ENCODE data around the gene CCR1. TPM values are rescaled to one million over a fixed set of nuclear protein-coding genes. Genes with fewer than 3 reads are reported as not detected.
A peak's percentile ranks its signal among the peaks of the same experiment; 100 is the strongest.
"Not testable (repeated sequence)": the region's sequence is repeated elsewhere in the genome, so short reads cannot be mapped to it uniquely, and the experiment has no call there.

CCR1 gene
- total RNA-seq, 1 donor: 0.90 TPM

DNA sequence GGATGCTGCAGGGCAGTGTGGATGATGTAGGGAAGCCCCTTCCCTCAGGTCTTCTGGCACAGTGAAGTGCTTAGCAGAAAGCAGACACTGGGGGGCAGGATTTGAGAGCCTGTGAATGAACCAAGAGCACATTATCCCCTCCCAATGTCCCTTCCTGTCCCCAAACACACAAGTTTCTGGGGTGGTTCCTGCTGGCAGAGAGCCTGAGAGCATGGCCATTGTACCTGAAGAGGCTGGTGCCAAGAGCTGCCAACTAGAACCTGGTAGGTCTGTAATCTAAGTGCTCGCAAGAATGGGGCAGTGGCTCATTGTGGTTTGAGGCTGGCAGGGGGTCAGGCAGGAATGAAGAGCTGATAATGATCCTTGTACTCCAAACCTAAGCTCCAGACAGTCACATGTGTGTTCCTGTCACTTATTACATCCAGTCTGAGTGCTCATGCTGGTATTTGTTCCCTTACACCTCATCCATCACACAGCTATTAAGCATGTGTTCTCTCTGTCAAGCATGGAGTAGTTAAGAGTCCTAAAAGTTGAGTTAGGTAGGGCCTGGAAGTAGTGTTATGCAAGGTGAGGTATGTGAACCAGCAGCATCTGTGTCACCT lies 6.7 kb upstream of the CCR1 start:
- no peak for DNase-seq (ENCODE audit: low read depth)
- TF ChIP-seq, protein P1, sequence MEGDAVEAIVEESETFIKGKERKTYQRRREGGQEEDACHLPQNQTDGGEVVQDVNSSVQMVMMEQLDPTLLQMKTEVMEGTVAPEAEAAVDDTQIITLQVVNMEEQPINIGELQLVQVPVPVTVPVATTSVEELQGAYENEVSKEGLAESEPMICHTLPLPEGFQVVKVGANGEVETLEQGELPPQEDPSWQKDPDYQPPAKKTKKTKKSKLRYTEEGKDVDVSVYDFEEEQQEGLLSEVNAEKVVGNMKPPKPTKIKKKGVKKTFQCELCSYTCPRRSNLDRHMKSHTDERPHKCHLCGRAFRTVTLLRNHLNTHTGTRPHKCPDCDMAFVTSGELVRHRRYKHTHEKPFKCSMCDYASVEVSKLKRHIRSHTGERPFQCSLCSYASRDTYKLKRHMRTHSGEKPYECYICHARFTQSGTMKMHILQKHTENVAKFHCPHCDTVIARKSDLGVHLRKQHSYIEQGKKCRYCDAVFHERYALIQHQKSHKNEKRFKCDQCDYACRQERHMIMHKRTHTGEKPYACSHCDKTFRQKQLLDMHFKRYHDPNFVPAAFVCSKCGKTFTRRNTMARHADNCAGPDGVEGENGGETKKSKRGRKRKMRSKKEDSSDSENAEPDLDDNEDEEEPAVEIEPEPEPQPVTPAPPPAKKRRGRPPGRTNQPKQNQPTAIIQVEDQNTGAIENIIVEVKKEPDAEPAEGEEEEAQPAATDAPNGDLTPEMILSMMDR (IDR thresholded peaks at IDR 0.05; ENCODE audit: insufficient read depth, low read length): no peak

GRCh38 chr3:46213201-46213600 lies 5.1 kb upstream of the CCR1 start:
- DNase-seq (ENCODE audit: low read depth): no peak
- TF ChIP-seq, protein P1 (IDR thresholded peaks at IDR 0.05; ENCODE audit: insufficient read depth, low read length): no peak

More for the DNA sequence above, 6.7 kb upstream of the CCR1 start:
- no peak overlapping the region for H3K4me3 ChIP-seq (ENCODE audit: low read depth, low read length)

GRCh38 chr3:46212101-46212500 lies 4.0 kb upstream of the CCR1 start:
- TF ChIP-seq, protein P1 (IDR thresholded peaks at IDR 0.05; ENCODE audit: insufficient read depth, low read length): no peak
- no peak overlapping the region for H3K4me3 ChIP-seq (ENCODE audit: low read depth, low read length)
- no peak for DNase-seq (ENCODE audit: low read depth)

More at GRCh38 chr3:46213201-46213600, 5.1 kb upstream of the CCR1 start:
- H3K4me3 ChIP-seq (ENCODE audit: low read depth, low read length): no peak overlapping the region

DNA sequence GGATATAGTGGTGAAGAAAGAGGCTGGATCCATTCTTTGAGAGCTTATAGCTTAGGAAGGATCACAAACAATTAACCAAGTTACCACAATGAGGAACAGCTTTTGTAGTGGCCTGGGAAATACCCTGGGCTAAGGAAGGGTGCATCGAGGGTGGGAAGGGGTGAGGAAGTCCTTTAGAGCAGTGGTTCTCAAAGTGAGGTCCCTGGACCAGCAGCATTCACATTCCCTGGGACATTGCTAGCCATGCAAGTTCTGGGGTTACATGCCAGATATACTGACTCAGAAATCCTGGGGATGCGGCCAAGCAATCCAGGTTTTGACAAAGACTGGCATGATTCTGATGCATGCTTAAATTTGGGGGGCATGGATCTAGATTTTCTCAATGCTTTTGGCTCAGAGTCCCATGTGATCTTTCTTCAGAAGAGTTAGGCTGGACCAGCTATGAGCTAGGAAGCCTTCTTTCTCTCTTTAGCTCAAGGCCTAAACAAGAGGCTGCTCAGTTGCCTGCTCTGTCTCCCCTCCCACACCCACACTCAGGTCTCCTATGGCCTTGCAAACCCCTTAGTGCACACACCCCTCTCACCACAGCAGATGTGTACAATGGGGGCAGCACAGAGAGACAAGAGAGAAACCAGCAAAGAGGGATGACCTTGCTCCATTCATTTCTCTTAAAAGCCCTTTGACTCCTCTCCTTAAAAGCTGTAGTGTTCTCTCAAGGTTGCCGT lies 1.8 kb upstream of the CCR1 start:
- no peak overlapping the region for H3K4me3 ChIP-seq (ENCODE audit: low read depth, low read length)
- TF ChIP-seq, protein P1 (IDR thresholded peaks at IDR 0.05; ENCODE audit: insufficient read depth, low read length): no peak
- DNase-seq (ENCODE audit: low read depth): peak; percentile 11

DNA sequence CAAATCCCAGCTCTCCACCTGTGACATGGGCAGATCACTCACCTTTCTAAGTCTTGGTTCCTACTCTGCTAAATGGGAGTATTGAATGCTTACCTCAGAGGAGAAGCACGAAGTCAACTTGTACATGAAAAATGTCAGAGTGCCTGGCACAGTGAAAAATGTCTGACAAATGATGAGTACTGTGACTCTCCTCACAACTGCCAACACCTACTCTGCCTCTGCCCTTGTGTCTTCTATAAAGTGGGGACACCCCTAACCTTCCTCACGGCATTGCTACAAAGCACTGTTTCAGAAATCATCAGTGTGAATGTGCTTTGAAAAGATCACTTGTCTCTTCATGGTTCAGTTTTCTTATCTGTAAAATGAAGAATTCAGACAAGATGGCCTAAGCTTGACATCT lies 940 bp upstream of the CCR1 start:
- no peak for DNase-seq (ENCODE audit: low read depth)
- no peak overlapping the region for H3K4me3 ChIP-seq (ENCODE audit: low read depth, low read length)
- TF ChIP-seq, protein P1 (IDR thresholded peaks at IDR 0.05; ENCODE audit: insufficient read depth, low read length): no peak

DNA sequence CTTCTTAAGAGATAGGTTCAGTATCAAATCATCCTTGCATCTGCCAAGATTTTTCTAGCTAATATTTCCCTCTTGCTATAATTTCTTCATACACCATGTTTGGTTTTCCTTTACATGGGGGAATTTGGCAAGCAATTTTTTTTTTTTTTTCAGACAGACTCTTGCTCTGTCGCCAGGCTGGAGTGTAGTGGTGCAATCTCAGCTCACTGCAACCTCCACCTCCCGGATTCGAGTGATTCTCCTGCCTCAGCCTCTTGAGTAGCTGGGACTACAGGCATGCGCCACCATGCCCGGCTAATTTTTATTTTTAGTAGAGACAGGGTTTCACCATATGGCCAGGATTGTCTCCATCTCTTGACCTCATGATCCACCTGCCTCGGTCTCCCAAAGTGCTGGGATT lies 599 bp downstream of the CCR1 start:
- not testable (repeated sequence) for DNase-seq (ENCODE audit: low read depth); H3K4me3 ChIP-seq (ENCODE audit: low read depth, low read length)

DNA sequence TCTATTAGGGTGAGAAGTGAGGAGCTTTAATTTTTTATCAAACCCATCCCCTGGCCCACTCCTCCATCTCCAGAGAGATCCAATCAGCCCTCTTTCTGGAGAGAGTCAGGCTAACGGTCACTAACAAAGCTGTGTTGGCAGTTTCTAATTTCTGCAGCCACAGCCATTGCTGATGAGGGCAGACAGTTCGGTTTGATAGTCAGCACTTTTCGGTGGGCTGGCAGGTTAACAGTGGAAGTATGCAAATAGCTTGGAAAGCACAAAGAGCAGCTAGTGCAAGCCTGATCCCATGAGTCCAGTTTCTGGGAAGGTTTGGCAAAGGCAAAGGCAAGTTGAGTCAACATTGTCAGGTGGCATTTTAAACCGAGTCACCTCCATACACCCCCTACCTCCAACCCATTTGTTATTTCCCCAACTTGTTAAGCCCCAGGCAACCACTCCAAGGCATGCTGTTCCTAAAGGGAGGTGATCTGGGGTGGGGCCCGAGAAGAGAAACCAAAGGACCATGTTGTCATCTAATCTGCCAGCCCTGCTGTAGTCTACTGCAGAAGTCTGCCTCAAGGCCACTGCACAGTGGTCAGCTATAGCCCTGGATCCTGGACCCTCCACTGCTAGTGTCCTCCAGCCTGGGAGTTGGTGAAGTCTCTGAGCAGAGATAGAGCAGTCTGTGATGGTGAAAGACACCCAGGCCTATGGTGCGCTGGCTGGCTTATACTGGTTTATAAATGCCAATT lies 1.7 kb downstream of the CCR1 start:
- TF ChIP-seq, protein P1 (IDR thresholded peaks at IDR 0.05; ENCODE audit: insufficient read depth, low read length): no peak
- H3K4me3 ChIP-seq (ENCODE audit: low read depth, low read length): no peak overlapping the region
- DNase-seq (ENCODE audit: low read depth): no peak

All from fibroblast of the aortic adventitia (primary cell).